ENCODE data around the gene GALK1. TPM values are rescaled to one million over a fixed set of nuclear protein-coding genes. Genes with fewer than 3 reads are reported as not detected.

GALK1 gene
- total RNA-seq, 1 experiment from 2014 or later: 23.9 TPM

GRCh38 chr17:75733471-75733870 lies 31.5 kb downstream of the GALK1 start:
- DNase-seq: no peak
- Histone ChIP-seq H3K27me3 (ENCODE audit: low read length) (no peaks in the 10 kb centered on the region), H3K9ac (ENCODE audit: low read length) (no peak overlapping the region), H3K27ac (ENCODE audit: low read length) (no peak overlapping the region), H3K9me2 (replicated peaks; ENCODE audit: insufficient read depth, low read length) (no peaks in the 10 kb centered on the region), H3K4me2 (ENCODE audit: low read depth, low read length, poor library complexity, severe bottlenecking) (no peak overlapping the region), H3K4me3 (ENCODE audit: low read length) (no peak overlapping the region), H2AFZ (ENCODE audit: low read length) (no peak overlapping the region), H3K36me3 (ENCODE audit: insufficient read depth, low read length) (no peaks in the 10 kb centered on the region), H3K9me3 (ENCODE audit: low read length) (no peaks in the 10 kb centered on the region), H4K20me1 (ENCODE audit: insufficient read depth, low read depth, low read length) (no peaks in the 10 kb centered on the region), H3K4me1 (ENCODE audit: low read length) (peaks cover 16% of the 10 kb centered on the region), H3K79me2 (ENCODE audit: low read length) (no peaks in the 10 kb centered on the region)

- Histone ChIP-seq H3K27ac (ENCODE audit: low read length) (no peak overlapping the region), H3K4me1 (ENCODE audit: low read length) (peaks cover 7% of the 10 kb centered on the region), H3K9me3 (ENCODE audit: low read length) (no peaks in the 10 kb centered on the region), H3K79me2 (ENCODE audit: low read length) (no peaks in the 10 kb centered on the region), H3K4me2 (ENCODE audit: low read depth, low read length, poor library complexity, severe bottlenecking) (no peak overlapping the region), H4K20me1 (ENCODE audit: insufficient read depth, low read depth, low read length) (no peaks in the 10 kb centered on the region), H3K9me2 (replicated peaks; ENCODE audit: insufficient read depth, low read length) (no peaks in the 10 kb centered on the region), H3K27me3 (ENCODE audit: low read length) (no peaks in the 10 kb centered on the region), H3K9ac (ENCODE audit: low read length) (no peak overlapping the region), H3K36me3 (ENCODE audit: insufficient read depth, low read length) (no peaks in the 10 kb centered on the region), H2AFZ (ENCODE audit: low read length) (no peak overlapping the region), H3K4me3 (ENCODE audit: low read length) (no peak overlapping the region)
- no peak for DNase-seq
Observed at GRCh38 chr17:75731716-75732498, 33.1 kb downstream of the GALK1 start.

- no peak overlapping the region for H3K4me3 ChIP-seq (ENCODE audit: low read length)
- H4K20me1 ChIP-seq (ENCODE audit: insufficient read depth, low read depth, low read length): no peaks in the 10 kb centered on the region
- H3K27ac ChIP-seq (ENCODE audit: low read length): no peak overlapping the region
- H3K79me2 ChIP-seq (ENCODE audit: low read length): no peaks in the 10 kb centered on the region
- no peaks in the 10 kb centered on the region for H3K9me2 ChIP-seq (replicated peaks; ENCODE audit: insufficient read depth, low read length)
- no peaks in the 10 kb centered on the region for H3K36me3 ChIP-seq (ENCODE audit: insufficient read depth, low read length)
- DNase-seq: no peak
- H2AFZ ChIP-seq (ENCODE audit: low read length): no peak overlapping the region
- H3K4me2 ChIP-seq (ENCODE audit: low read depth, low read length, poor library complexity, severe bottlenecking): no peak overlapping the region
- no peak overlapping the region for H3K9ac ChIP-seq (ENCODE audit: low read length)
- H3K4me1 ChIP-seq (ENCODE audit: low read length): peaks cover 7% of the 10 kb centered on the region
- H3K9me3 ChIP-seq (ENCODE audit: low read length): no peaks in the 10 kb centered on the region
- no peaks in the 10 kb centered on the region for H3K27me3 ChIP-seq (ENCODE audit: low read length)
Observed at GRCh38 chr17:75731086-75731715, 33.8 kb downstream of the GALK1 start.

GRCh38 chr17:75730065-75730464 lies 34.9 kb downstream of the GALK1 start:
- Histone ChIP-seq H3K9me2 (replicated peaks; ENCODE audit: insufficient read depth, low read length) (no peaks in the 10 kb centered on the region), H3K4me2 (ENCODE audit: low read depth, low read length, poor library complexity, severe bottlenecking) (no peak overlapping the region), H2AFZ (ENCODE audit: low read length) (no peak overlapping the region), H3K9me3 (ENCODE audit: low read length) (no peaks in the 10 kb centered on the region), H3K9ac (ENCODE audit: low read length) (no peak overlapping the region), H4K20me1 (ENCODE audit: insufficient read depth, low read depth, low read length) (no peaks in the 10 kb centered on the region), H3K79me2 (ENCODE audit: low read length) (no peaks in the 10 kb centered on the region), H3K4me1 (ENCODE audit: low read length) (peaks cover 7% of the 10 kb centered on the region), H3K4me3 (ENCODE audit: low read length) (no peak overlapping the region), H3K27ac (ENCODE audit: low read length) (no peak overlapping the region), H3K36me3 (ENCODE audit: insufficient read depth, low read length) (no peaks in the 10 kb centered on the region), H3K27me3 (ENCODE audit: low read length) (no peaks in the 10 kb centered on the region)
- no peak for DNase-seq

GRCh38 chr17:75729351-75729750 lies 35.6 kb downstream of the GALK1 start:
- H3K79me2 ChIP-seq (ENCODE audit: low read length): no peaks in the 10 kb centered on the region
- no peak overlapping the region for H3K4me3 ChIP-seq (ENCODE audit: low read length)
- no peak overlapping the region for H3K27ac ChIP-seq (ENCODE audit: low read length)
- H3K9ac ChIP-seq (ENCODE audit: low read length): no peak overlapping the region
- H4K20me1 ChIP-seq (ENCODE audit: insufficient read depth, low read depth, low read length): no peaks in the 10 kb centered on the region
- H3K4me1 ChIP-seq (ENCODE audit: low read length): peaks cover under 1% of the 10 kb centered on the region; the same call in 1 of the 2 replicates
- H3K27me3 ChIP-seq (ENCODE audit: low read length): no peaks in the 10 kb centered on the region
- no peak for DNase-seq
- H3K4me2 ChIP-seq (ENCODE audit: low read depth, low read length, poor library complexity, severe bottlenecking): no peak overlapping the region
- no peak overlapping the region for H2AFZ ChIP-seq (ENCODE audit: low read length)
- H3K9me3 ChIP-seq (ENCODE audit: low read length): no peaks in the 10 kb centered on the region
- no peaks in the 10 kb centered on the region for H3K9me2 ChIP-seq (replicated peaks; ENCODE audit: insufficient read depth, low read length)
- no peaks in the 10 kb centered on the region for H3K36me3 ChIP-seq (ENCODE audit: insufficient read depth, low read length)

- Histone ChIP-seq H3K9me3 (ENCODE audit: low read length) (no peaks in the 10 kb centered on the region), H3K4me3 (ENCODE audit: low read length) (no peak overlapping the region)
Observed at GRCh38 chr17:75727391-75727790, 37.6 kb downstream of the GALK1 start.

GRCh38 chr17:75725504-75725903 lies 39.5 kb downstream of the GALK1 start:
- no peak overlapping the region for H3K4me2 ChIP-seq (ENCODE audit: low read depth, low read length, poor library complexity, severe bottlenecking)

More at GRCh38 chr17:75727391-75727790, 37.6 kb downstream of the GALK1 start:
- Histone ChIP-seq H3K4me1 (ENCODE audit: low read length) (no peaks in the 10 kb centered on the region), H3K27ac (ENCODE audit: low read length) (no peak overlapping the region), H3K27me3 (ENCODE audit: low read length) (no peaks in the 10 kb centered on the region), H4K20me1 (ENCODE audit: insufficient read depth, low read depth, low read length) (no peaks in the 10 kb centered on the region), H3K9ac (ENCODE audit: low read length) (no peak overlapping the region), H3K36me3 (ENCODE audit: insufficient read depth, low read length) (no peaks in the 10 kb centered on the region), H3K9me2 (replicated peaks; ENCODE audit: insufficient read depth, low read length) (no peaks in the 10 kb centered on the region), H3K4me2 (ENCODE audit: low read depth, low read length, poor library complexity, severe bottlenecking) (no peak overlapping the region), H2AFZ (ENCODE audit: low read length) (no peak overlapping the region), H3K79me2 (ENCODE audit: low read length) (no peaks in the 10 kb centered on the region)
- DNase-seq: no peak

GRCh38 chr17:75724016-75725003 lies 40.7 kb downstream of the GALK1 start:
- Histone ChIP-seq H3K36me3 (ENCODE audit: insufficient read depth, low read length) (no peaks in the 10 kb centered on the region), H3K4me2 (ENCODE audit: low read depth, low read length, poor library complexity, severe bottlenecking) (no peak overlapping the region), H4K20me1 (ENCODE audit: insufficient read depth, low read depth, low read length) (no peaks in the 10 kb centered on the region), H3K9me3 (ENCODE audit: low read length) (no peaks in the 10 kb centered on the region), H3K27me3 (ENCODE audit: low read length) (no peaks in the 10 kb centered on the region), H3K9ac (ENCODE audit: low read length) (no peak overlapping the region), H3K4me3 (ENCODE audit: low read length) (no peak overlapping the region), H2AFZ (ENCODE audit: low read length) (no peak overlapping the region), H3K9me2 (replicated peaks; ENCODE audit: insufficient read depth, low read length) (no peaks in the 10 kb centered on the region), H3K4me1 (ENCODE audit: low read length) (no peaks in the 10 kb centered on the region), H3K27ac (ENCODE audit: low read length) (no peak overlapping the region), H3K79me2 (ENCODE audit: low read length) (no peaks in the 10 kb centered on the region)
- DNase-seq: no peak

More at GRCh38 chr17:75725504-75725903, 39.5 kb downstream of the GALK1 start:
- Histone ChIP-seq H4K20me1 (ENCODE audit: insufficient read depth, low read depth, low read length) (no peaks in the 10 kb centered on the region), H3K27me3 (ENCODE audit: low read length) (no peaks in the 10 kb centered on the region), H3K9me3 (ENCODE audit: low read length) (no peaks in the 10 kb centered on the region), H3K27ac (ENCODE audit: low read length) (no peak overlapping the region), H3K9ac (ENCODE audit: low read length) (no peak overlapping the region), H3K36me3 (ENCODE audit: insufficient read depth, low read length) (no peaks in the 10 kb centered on the region), H3K4me3 (ENCODE audit: low read length) (no peak overlapping the region), H3K4me1 (ENCODE audit: low read length) (no peaks in the 10 kb centered on the region), H3K79me2 (ENCODE audit: low read length) (no peaks in the 10 kb centered on the region), H3K9me2 (replicated peaks; ENCODE audit: insufficient read depth, low read length) (no peaks in the 10 kb centered on the region), H2AFZ (ENCODE audit: low read length) (no peak overlapping the region)
- DNase-seq: no peak

All from Karpas-422 (cell line).